NCI-H748 treated with DMSO at 0.1 percent for 48 hours (cell line): ENCODE results near the gene PPP1R10.

ENCODE experiments used
- DNase-seq: peaks from one replicate; lab custom pipeline; 2025; lab: John Stamatoyannopoulos, UW

PPP1R10 gene

GRCh38 chr6:30556066-30556905 lies 60.8 kb downstream of the PPP1R10 start, which contains the start of gene GNL1:
GNL1 (minus strand) TSS chr6:30556489; CDS start chr6:30556203, 286 bp downstream.
- peak; percentile 89 for DNase-seq

GRCh38 chr6:30555816-30556065 lies 61.3 kb downstream of the PPP1R10 start:
- DNase-seq, result no peak

GRCh38 chr6:30554962-30555815 lies 61.9 kb downstream of the PPP1R10 start:
- no peak for DNase-seq

GRCh38 chr6:30554404-30554803 lies 62.6 kb downstream of the PPP1R10 start:
- DNase-seq, result no peak
